GM19240 (cell line): ENCODE results near the gene F7.
"Not testable (repeated sequence)": the region's sequence is repeated elsewhere in the genome, so short reads cannot be mapped to it uniquely, and the experiment has no call there.

Experiments used
- DNase-seq: peaks from one replicate; pipeline ENCODE4 v3.0.0; 2011; ENCODE audit warnings: low spot score; ENCODE audit not compliant: insufficient read length

Gene F7

DNA sequence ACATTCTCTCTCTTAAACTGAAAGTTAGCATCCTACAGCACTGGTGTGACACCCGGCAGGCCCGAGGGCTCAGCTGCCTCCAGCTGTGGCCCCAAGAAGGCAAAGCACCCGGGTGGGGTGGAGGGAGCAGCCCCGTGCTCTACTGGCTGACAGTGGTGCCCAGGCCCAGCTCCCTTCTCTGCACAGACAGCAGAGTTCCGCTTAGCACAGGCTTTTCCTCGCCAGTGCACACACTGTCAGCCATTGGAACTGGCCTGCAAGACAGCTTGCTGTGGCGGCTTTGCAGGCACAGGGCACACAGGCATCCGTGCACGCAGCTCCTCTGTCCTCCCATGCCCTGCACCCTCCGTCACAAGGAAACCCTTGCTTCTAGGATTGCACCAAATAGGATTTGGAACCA lies 3.3 kb upstream of the F7 start:
- DNase-seq: not testable (repeated sequence)

DNA sequence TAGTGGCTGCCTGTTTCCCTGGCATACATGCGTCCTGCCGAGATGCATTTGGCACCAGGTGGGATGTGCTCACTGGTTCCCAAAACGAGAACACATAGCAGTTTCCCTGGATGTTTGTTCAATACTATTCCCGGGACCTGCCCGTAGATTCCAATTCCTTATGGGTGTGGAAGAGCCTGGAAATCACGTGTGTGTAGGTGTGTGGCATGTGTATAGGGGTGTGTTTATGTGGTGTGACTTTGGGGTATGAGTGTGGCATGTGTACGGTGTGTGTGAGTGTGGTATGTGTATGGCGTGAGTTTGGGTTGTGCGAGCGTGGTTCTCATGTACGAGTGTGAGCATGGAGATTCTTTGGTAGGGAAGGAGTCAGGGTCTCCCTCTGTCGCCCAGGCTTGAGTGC lies 2.9 kb upstream of the F7 start:
- DNase-seq: no peak

DNA sequence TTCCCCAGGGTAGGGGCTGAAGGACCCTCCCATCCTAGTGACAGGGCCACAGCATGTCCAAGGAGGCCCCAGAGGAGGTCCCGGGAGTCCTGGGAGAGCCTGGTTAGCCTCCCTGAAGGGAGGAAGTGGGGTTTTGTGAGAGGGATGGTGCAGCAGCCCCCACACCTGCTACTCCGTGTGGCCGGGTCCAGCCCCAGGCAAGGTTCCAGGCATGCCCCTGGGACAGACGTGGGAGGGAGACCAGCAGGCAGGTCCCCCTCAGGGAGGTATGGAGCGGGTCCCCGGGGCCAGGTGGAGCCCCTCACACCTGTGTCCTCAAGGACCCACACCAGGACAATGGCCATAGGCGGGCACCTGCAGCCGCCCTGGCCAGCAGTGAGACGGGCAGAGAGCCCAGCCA lies 1.9 kb upstream of the F7 start:
- DNase-seq: no peak

DNA sequence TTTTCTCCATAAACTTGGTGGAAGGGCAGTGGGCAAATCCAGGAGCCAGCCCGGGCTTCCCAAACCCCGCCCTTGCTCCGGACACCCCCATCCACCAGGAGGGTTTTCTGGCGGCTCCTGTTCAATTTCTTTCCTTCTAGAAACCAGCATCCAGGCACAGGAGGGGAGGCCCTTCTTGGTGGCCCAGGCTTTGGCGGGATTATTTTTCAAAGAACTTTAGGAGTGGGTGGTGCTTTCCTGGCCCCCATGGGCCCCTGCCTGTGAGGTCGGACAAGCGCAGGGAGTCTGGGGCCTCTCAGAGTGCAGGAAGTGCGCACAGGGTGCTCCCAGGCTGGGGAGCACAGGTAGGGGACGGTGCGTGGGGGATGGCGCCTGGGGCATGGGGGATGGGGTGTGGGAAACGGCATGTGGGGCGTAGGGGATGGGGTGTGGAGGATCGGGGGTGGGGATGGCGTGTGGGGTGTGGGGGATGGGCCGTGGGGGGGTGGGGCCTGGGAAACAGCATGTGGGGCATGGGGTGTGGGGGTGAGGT lies 396 bp downstream of the F7 start:
- DNase-seq: no peak

DNA sequence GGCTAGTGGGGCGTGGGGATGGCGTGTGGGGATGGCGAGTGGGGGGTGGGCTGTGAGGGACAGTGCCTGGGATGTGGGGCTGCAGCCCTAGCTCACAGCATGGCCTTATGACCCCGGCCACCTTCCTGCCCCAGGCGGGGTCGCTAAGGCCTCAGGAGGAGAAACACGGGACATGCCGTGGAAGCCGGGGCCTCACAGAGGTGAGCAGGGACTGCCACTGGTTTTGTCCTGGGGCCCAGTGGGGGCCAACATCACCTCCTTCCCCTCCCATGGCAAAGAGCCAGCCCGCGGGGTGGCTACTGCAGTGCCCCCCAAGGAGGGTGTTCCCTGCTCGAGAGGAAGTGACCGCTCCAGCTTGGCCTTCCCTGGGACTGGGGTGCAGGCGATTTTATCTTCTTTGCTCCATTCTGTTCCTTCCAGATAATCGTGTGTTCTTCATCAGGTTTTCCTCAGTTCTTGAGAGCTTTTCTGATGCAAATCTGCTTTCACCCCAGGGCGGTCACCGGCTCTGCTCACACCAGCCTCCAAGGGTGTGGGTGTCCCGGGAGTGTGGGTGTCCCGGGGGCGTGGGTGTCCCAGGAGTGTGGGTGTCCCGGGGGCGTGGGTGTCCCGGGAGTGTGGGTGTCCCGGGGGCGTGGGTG lies 1.2 kb downstream of the F7 start:
- DNase-seq: no peak

DNA sequence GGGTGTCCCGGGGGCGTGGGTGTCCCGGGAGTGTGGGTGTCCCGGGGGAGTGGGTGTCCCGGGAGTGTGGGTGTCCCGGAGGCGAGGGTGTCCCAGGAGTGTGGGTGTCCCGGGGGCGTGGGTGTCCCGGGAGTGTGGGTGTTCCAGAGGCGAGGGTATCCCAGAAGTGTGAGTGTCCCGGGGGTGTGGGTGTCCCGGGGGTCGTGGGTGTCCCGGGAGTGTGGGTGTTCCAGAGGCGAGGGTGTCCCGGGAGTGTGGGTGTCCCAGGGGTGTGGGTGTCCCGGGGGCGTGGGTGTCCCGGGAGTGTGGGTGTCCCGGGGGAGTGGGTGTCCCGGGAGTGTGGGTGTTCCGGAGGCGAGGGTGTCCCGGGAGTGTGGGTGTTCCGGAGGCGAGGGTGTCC lies 2.9 kb downstream of the F7 start:
- DNase-seq: not testable (repeated sequence)

DNA sequence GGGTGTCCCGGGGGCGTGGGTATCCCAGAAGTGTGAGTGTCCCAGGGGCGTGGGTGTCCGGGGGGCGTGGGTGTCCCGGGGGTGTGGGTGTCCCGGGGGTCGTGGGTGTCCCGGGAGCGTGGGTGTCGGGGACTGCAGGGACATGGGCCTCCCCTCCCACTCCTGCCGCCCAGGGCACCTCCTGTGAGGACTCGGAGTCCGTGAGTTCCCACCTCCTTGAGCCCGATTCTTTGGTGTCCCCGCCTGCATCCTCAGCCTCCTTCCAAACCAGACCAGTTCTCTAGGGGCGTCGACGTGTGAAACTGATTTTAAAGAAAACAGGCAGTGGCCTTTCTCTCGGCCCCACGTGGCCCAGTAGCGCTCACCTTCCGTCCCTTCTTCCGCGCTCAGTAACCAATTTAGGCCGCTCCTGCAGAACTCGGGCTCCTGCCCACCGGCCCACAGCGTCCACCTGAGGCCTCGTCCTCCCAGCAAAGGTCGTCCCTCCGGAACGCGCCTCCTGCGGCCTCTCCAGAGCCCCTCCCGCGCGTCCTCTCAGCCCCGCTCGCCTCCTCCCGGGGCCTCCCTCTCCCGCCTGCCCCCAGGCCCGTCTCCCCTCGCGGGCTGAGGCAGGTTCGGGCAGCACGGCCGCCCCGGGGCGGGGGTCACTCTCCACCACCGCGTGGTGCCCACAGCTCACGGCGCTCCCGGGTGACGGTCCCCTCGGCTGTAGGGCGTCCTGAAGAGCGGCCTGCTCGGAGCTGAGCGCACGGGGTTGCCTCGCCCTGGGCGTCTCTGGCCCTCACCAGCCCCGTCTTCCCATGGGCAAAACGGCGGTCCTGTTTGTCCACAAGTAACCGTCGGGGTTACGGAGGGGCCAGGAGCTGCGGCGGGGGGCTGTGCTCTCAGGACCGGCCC lies 3.8 kb downstream of the F7 start:
- DNase-seq: no peak

DNA sequence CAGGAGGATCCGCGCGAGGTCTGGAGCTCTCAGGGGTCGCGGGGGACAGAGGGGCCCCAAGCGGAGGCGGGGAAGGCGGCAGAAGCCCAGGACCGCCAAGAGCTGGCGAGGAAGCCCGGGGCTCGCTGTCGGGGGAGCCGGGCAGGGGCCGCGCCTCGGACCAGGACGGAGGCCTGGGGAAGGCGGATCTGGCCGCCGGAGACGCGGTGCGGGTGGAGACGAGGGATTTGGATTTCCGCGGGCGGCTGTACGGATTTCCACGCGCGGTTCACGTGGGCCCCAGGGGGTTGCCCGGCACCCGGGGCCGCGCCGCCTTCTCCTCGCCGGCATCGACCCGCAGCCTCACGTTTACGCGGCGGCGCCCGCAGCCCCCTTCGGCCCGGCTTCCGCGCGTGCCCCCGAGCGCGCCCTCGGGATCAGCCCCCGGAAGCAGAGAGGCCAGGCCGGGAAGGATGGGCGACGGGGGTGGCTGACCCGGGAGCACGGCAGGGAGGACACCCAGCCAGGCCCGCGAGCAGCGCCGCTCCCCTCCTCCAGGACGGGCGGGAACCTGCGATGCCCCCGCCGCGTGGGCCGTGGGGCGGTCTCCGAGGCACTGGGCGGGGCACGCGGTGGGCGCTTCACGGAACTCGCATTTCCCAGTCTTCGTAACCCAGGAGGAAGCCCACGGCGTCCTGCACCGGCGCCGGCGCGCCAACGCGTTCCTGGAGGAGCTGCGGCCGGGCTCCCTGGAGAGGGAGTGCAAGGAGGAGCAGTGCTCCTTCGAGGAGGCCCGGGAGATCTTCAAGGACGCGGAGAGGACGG lies 4.7 kb downstream of the F7 start:
- DNase-seq: no peak

DNA sequence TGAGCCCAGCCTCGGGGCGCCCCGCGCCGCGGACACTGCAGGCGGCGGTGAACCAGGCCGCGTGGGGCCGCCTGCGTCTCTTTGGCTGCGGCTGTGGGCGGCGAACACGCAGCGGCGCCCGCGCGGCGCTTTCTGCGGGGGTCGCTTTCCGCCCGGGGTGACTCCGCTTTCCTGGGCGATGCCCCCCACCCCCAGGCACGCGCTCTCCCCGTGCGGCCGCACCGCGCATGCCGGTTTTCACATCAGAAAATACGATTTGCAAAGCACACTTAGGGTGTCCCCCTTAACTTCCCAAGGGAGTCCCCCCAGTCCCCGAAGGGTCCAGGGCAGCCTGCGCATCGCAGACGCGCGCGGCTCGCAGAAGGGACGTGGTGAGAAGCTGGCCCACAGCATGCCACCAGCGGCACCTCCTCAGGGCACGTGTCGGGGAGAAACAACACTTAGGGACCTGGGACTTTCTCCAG lies 5.3 kb downstream of the F7 start:
- DNase-seq: no peak

DNA sequence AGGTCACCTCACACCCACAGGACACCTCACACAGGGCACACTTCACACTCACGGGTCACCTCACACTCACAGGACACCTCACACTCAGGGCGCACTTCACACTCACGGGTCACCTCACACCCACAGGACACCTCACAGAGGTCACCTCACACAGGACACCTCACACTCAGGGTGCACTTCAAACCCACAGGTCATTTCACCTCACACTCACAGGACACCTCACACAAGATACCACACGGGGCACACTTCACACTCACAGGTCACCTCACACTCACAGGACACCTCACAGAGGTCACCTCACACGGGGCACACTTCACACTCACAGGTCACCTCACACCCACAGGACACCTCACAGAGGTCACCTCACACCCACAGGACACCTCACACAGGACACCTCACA lies 6.2 kb downstream of the F7 start:
- not testable (repeated sequence) for DNase-seq

DNA sequence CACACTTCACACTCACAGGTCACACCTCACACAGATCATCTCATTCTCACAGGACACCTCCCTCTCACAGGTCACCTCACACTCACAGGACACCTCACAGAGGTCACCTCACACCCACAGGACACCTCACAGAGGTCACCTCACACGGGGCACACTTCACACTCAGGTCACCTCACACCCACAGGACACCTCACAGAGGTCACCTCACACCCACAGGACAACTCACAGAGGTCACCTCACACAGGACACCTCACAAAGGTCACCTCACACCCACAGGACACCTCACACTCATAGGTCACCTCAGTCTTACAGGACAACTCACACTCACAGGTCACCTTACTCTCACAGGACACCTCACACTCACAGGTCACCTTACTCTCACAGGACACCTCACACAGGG lies 6.9 kb downstream of the F7 start:
- DNase-seq: not testable (repeated sequence)

DNA sequence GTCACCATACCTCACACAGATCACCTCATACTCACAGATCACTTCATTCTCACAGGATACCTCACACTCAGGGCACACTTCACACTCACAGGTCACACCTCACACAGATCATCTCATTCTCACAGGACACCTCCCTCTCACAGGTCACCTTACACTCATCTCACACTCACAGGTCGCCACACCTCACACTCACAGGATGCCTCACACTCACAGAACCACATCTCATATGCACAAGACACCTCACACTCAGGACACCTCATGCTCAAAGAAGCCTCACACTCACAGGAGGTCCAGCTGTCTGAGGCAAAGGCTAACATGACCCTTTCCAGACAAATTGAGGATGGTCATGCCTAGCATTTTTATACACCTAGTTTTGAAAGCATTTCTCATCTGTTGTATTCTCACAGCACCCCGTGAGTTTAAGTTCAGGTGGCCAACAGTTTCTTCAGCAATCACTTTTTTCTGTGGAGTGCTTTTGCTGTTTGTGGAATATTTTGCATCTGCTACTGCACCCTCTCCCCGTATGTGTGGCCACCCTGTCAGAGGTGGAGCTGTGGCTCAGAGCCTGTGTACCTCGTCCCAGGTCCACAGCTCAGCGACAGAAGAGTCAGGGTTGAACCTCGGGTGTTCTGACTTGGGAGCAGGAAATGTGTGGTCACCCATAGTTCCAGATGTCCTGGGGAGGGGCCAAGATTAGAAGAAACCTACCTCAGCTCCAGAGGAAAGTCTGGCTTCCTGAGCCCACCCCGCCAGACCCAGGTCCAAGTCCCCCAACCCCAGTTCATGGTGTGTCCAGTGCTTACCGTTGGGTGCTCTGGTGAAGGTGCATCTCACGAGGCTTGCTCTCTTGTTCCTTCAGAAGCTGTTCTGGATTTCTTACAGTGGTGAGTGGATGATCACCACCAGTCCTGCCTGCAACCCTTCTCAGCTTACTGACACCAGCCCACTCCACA lies 7.6 kb downstream of the F7 start:
- no peak for DNase-seq

DNA sequence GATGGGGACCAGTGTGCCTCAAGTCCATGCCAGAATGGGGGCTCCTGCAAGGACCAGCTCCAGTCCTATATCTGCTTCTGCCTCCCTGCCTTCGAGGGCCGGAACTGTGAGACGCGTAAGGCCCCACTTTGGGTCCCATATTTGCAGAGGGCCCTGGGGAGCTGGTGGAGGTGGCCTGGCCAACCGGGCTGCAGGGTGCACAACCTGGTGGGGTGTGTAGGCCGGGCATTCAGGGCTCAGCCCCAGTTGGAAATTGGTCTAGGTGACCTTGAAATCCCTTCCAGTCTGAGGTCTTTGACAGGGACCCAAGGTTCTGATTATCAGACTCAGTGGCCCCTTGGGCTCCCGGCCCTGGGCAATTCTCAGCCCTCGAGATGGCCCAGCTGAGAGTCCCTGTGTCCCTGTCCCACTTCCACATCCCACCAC lies 8.3 kb downstream of the F7 start:
- no peak for DNase-seq

DNA sequence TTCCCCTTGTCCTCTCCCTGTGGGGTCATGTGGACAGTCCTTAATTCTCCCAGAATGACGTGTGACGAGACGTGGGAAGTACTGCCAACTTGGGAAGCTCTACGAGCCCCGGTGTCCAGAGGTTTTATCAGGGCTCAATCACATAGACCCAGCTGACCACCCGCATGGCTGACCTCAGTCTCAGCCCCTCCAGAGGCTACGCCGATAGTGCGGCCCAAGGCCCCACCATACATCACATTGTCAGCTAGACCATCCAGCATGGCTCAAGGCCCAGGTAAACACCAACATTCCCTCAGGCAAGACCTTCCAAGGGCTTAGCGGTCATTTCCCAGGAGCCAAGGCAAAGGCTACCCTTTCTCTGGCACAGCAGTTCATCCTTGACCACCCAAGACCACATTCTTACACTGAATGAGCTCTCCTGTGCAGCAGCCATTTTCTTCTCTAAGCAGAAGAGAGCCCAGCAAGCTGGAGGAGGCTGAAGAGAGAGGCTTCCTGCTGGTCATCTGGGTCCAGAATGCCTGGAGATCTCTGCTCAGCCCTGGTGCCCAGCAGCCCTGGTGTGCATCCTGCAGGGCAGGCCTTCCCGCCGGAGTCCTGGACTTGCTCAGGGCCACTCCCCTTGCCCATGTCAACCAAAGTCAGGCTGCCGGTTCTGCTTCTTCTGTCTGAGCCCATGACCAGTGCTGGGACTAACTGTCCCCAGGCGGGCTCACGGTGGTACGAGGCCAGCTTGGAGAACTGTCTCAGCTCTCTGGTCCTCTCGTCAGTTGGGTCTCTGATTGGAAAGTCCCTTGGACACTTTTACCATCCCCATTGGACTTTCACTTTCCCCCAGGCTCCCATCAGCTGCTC lies 9.1 kb downstream of the F7 start:
- no peak for DNase-seq

DNA sequence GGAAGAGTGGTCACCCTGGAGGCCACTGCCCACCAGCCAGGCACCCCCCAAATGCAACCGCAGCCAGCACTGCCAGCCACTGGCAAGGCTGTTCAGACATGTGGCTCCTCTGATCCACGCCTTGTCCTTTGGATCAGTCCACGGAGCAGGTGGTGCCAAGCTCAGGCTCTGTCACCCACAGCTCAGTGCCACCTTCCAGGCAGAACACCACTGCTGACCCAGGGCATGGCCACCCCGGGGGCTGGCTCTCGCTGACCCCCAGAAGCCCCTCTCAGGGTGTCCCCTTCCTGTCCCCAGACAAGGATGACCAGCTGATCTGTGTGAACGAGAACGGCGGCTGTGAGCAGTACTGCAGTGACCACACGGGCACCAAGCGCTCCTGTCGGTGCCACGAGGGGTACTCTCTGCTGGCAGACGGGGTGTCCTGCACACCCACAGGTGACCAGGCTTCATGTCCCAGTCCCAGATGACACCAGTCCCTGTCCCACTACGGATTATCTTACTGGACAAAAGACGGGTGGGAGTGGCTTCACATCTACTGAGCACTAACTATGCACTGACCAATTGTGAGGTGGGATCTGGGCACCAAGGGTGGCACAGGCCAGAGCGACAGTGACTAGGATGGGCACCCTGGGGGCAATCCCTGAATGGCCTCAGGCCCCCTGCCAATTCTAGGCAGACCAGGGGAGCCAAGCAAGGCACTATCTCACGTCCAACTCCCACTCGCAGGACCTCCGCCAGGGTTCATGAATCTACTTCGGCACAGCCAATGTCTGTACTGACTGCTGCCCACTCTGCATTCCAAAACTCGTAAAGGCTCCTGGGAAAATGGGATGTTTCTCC lies 10.0 kb downstream of the F7 start:
- DNase-seq: no peak

DNA sequence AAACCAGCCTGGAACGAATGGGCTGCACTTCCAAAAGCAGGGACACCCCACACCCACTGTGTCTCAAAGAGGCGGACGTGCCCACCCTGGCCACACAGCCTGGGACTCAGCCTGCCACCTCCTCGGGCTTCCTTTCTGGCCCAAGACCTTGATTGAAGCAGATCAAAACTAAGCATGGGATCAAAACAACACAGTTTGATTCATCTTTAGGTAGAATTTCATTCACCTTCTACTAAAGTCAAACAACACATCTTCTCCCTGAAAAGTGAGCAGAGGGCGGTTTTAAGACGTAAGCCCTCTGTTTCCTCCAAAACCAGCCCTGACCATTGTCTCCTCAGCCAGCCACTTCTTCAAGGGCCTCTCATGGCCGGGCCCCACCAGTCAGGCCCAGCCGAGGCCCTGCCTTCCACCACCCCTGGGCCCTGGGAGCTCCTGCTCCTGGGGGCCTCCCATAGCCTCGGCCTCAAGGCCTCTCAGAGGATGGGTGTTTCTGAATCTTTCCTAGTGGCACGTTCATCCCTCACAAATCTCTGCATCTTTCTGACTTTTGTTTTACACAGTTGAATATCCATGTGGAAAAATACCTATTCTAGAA lies 10.7 kb downstream of the F7 start:
- DNase-seq: no peak

DNA sequence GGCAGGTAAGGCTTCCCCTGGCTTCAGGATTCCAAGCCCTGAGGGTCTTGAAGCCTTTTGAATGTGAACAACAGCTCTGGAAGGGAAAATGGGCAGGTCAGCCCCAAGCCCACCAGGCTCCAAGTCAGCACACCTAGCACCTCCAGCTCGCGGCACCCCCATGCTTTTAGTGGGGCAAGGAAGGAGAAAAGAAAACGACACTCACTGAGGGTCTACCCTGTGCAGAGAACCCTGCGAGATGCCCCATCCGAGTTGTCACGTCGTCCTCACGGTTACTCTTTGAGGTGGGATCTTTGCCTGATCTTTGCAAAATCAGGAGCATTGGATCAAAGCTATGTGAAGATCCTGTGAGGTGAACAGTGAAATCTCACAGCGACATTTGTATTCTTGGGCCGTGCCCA lies 11.3 kb downstream of the F7 start:
- no peak for DNase-seq

DNA sequence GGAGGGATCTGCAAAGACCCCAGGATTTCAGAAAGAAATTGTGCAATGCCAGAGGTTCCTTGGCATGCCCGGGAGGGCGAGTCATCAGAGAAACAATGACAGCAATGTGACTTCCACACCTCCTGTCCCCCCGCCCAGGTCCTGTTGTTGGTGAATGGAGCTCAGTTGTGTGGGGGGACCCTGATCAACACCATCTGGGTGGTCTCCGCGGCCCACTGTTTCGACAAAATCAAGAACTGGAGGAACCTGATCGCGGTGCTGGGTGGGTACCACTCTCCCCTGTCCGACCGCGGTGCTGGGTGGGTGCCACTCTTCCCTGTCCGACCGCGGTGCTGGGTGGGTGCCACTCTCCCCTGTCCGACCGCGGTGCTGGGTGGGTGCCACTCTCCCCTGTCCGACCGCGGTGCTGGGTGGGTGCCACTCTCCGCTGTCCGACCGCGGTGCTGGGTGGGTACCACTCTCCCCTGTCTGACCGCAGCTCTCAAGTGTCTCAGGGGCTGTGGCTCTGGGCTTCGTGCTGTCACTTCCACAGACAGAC lies 11.8 kb downstream of the F7 start:
- DNase-seq: no peak
